Activated T-cell treated with anti-CD3 and anti-CD28 coated beads, Interleukin-2, amount 50 U/mL, for 72 hours (primary cell): ENCODE results near the gene OR10AD1. TPM values are rescaled to one million over a fixed set of nuclear protein-coding genes. Genes with fewer than 3 reads are reported as not detected.
"Not testable (repeated sequence)": the region's sequence is repeated elsewhere in the genome, so short reads cannot be mapped to it uniquely, and the experiment has no call there.

Source experiments
- ATAC-seq, 2 donors: fragments of 150-1000 bp; cut with Tn5 transposase; replicated peaks in 1 of 2; 2 replicates each; pipeline ENCODE4 v1.10.0; 2021; ENCODE audit warnings: moderate library complexity in 2 of 2, mild to moderate bottlenecking in 1 of 2
- DNase-seq, 2 donors: peaks; one replicate each; pipeline ENCODE4 v3.0.0; 2021 to 2022; ENCODE audit warnings: mixed read lengths in 1 of 2
- H3K27ac Mint-ChIP-seq: one replicate; pipeline ENCODE4 v1.8.0; 2022; ENCODE audit warnings: mild to moderate bottlenecking, moderate library complexity, mixed read lengths
- H3K27me3 Mint-ChIP-seq: one replicate; pipeline ENCODE4 v1.8.0; 2022; ENCODE audit warnings: low read depth, mixed read lengths
- H3K36me3 Mint-ChIP-seq, 2 donors: one replicate each; pipeline ENCODE4 v1.8.0; 2022; ENCODE audit warnings: mixed read lengths in 2 of 2, mild to moderate bottlenecking in 1 of 2; ENCODE audit not compliant: insufficient read depth in 2 of 2
- H3K4me1 Mint-ChIP-seq: one replicate; pipeline ENCODE4 v1.8.0; 2022; ENCODE audit warnings: low read depth, mixed read lengths
- H3K4me3 Mint-ChIP-seq, 2 donors: one replicate each; pipeline ENCODE4 v1.8.0; 2022; ENCODE audit warnings: mild to moderate bottlenecking in 2 of 2, mixed read lengths in 2 of 2, moderate library complexity in 2 of 2
- H3K9me3 Mint-ChIP-seq, 2 donors: one replicate each; pipeline ENCODE4 v1.8.0; 2022; ENCODE audit warnings: mixed read lengths in 2 of 2
- total RNA-seq, 2 donors: library from RNA; stranded (reverse); gene quantifications; one replicate each; pipeline ENCODE4 v1.2.3, GENCODE V29; 2022

Gene OR10AD1
- not detected for total RNA-seq

GRCh38 chr12:48203192-48203591 lies at the start of gene OR10AD1:
Gene OR10AD1, minus strand, starts transcription at chr12:48203292. Its CDS starts 0 bp downstream, at chr12:48203292.
- H3K27me3 Mint-ChIP-seq = no peaks in the 10 kb centered on the region
- H3K36me3 Mint-ChIP-seq = peaks cover 28 to 54% of the 10 kb centered on the region in 2 donors
- no peak within 1 kb of the TSS for H3K4me3 Mint-ChIP-seq
- no peak within 1 kb of the TSS for H3K27ac Mint-ChIP-seq
- H3K9me3 Mint-ChIP-seq = peaks cover 18 to 27% of the 10 kb centered on the region in 2 donors
- DNase-seq (no peak), ATAC-seq (no peak)
- peaks cover 32% of the 10 kb centered on the region for H3K4me1 Mint-ChIP-seq

- ATAC-seq = no peak
- Mint-ChIP-seq H3K4me3 (no peak overlapping the region), H3K27me3 (peaks cover 5% of the 10 kb centered on the region), H3K4me1 (no peaks in the 10 kb centered on the region), H3K36me3 (no peaks in the 10 kb centered on the region), H3K9me3 (peaks cover 0 to 5% of the 10 kb centered on the region in 2 donors), H3K27ac (no peak overlapping the region)
- no peak for DNase-seq
Measured at GRCh38 chr12:48247181-48247966, 44.3 kb upstream of the OR10AD1 start.

- Mint-ChIP-seq H3K27ac (no peak overlapping the region), H3K4me3 (no peak overlapping the region), H3K36me3 (peaks cover 0 to 1% of the 10 kb centered on the region in 2 donors), H3K27me3 (no peaks in the 10 kb centered on the region), H3K4me1 (no peaks in the 10 kb centered on the region), H3K9me3 (peaks cover 4 to 5% of the 10 kb centered on the region in 2 donors)
- ATAC-seq (no peak), DNase-seq (no peak)
Measured at GRCh38 chr12:48237162-48237561, 34.1 kb upstream of the OR10AD1 start.

- no peaks in the 10 kb centered on the region for H3K36me3 Mint-ChIP-seq
- peaks cover 0 to 3% of the 10 kb centered on the region in 2 donors for H3K9me3 Mint-ChIP-seq
- no peaks in the 10 kb centered on the region for H3K4me1 Mint-ChIP-seq
Measured at GRCh38 chr12:48235796-48236333, 32.8 kb upstream of the OR10AD1 start.

GRCh38 chr12:48231169-48231958 lies 28.3 kb upstream of the OR10AD1 start:
- not testable (repeated sequence) for ATAC-seq, H3K27ac Mint-ChIP-seq, H3K27me3 Mint-ChIP-seq, H3K4me1 Mint-ChIP-seq, DNase-seq, H3K4me3 Mint-ChIP-seq, H3K36me3 Mint-ChIP-seq
- H3K9me3 Mint-ChIP-seq = peaks cover 2 to 13% of the 10 kb centered on the region in 2 donors

More at GRCh38 chr12:48235796-48236333, 32.8 kb upstream of the OR10AD1 start:
- DNase-seq (no peak), ATAC-seq (no peak)
- Mint-ChIP-seq H3K27me3 (no peaks in the 10 kb centered on the region), H3K27ac (no peak overlapping the region), H3K4me3 (no peak overlapping the region)

- H3K4me1 Mint-ChIP-seq, ATAC-seq, H3K36me3 Mint-ChIP-seq, H3K27ac Mint-ChIP-seq, DNase-seq, H3K4me3 Mint-ChIP-seq: not testable (repeated sequence)
- H3K27me3 Mint-ChIP-seq = peaks cover 13% of the 10 kb centered on the region
- peaks cover 2 to 10% of the 10 kb centered on the region in 2 donors for H3K9me3 Mint-ChIP-seq
Measured at GRCh38 chr12:48224533-48224932, 21.4 kb upstream of the OR10AD1 start.

GRCh38 chr12:48221645-48222044 lies 18.6 kb upstream of the OR10AD1 start:
- ATAC-seq = no peak
- Mint-ChIP-seq H3K36me3 (peaks cover 0 to 2% of the 10 kb centered on the region in 2 donors), H3K27me3 (peaks cover 9% of the 10 kb centered on the region), H3K4me3 (no peak overlapping the region), H3K9me3 (peaks cover 0 to under 1% of the 10 kb centered on the region in 2 donors), H3K4me1 (no peaks in the 10 kb centered on the region), H3K27ac (no peak overlapping the region)
- DNase-seq = no peak

- H3K27ac Mint-ChIP-seq = no peak overlapping the region
- ATAC-seq = no peak
- H3K9me3 Mint-ChIP-seq = no peaks in the 10 kb centered on the region
- no peak for DNase-seq
- no peaks in the 10 kb centered on the region for H3K4me1 Mint-ChIP-seq
- peaks cover 0 to 2% of the 10 kb centered on the region in 2 donors for H3K36me3 Mint-ChIP-seq
- H3K4me3 Mint-ChIP-seq = no peak overlapping the region
- peaks cover 6% of the 10 kb centered on the region for H3K27me3 Mint-ChIP-seq
Measured at GRCh38 chr12:48220701-48221100, 17.6 kb upstream of the OR10AD1 start.

- Mint-ChIP-seq H3K9me3 (no peaks in the 10 kb centered on the region), H3K27ac (no peak overlapping the region), H3K4me1 (no peaks in the 10 kb centered on the region), H3K27me3 (peaks cover 4% of the 10 kb centered on the region), H3K4me3 (no peak overlapping the region), H3K36me3 (peaks cover 0 to 2% of the 10 kb centered on the region in 2 donors)
- ATAC-seq (no peak), DNase-seq (no peak)
Measured at GRCh38 chr12:48219631-48220030, 16.5 kb upstream of the OR10AD1 start.

- Mint-ChIP-seq H3K9me3 (no peaks in the 10 kb centered on the region), H3K4me1 (peaks cover 10% of the 10 kb centered on the region), H3K36me3 (no peaks in the 10 kb centered on the region), H3K27ac (no peak overlapping the region), H3K4me3 (no peak overlapping the region), H3K27me3 (peaks cover 14% of the 10 kb centered on the region)
- DNase-seq = no peak
- ATAC-seq = no peak
Measured at GRCh38 chr12:48216785-48217184, 13.7 kb upstream of the OR10AD1 start.

- Mint-ChIP-seq H3K27me3 (peaks cover 17% of the 10 kb centered on the region), H3K4me1 (peaks cover 12% of the 10 kb centered on the region), H3K36me3 (peaks cover 15 to 22% of the 10 kb centered on the region in 2 donors), H3K9me3 (peaks cover 6 to 12% of the 10 kb centered on the region in 2 donors)
- not testable (repeated sequence) for ATAC-seq, DNase-seq, H3K4me3 Mint-ChIP-seq, H3K27ac Mint-ChIP-seq
Measured at GRCh38 chr12:48209495-48209894, 6.4 kb upstream of the OR10AD1 start.

- Mint-ChIP-seq H3K27ac (no peak overlapping the region), H3K36me3 (peaks cover 27 to 52% of the 10 kb centered on the region in 2 donors), H3K4me3 (no peak overlapping the region), H3K9me3 (peaks cover 16 to 27% of the 10 kb centered on the region in 2 donors), H3K4me1 (peaks cover 32% of the 10 kb centered on the region), H3K27me3 (no peaks in the 10 kb centered on the region)
- no peak for ATAC-seq
- DNase-seq = no peak
Measured at GRCh38 chr12:48202766-48203165, 326 bp downstream of the OR10AD1 start.

- peak overlapping the region; percentile 52 for H3K27ac Mint-ChIP-seq
- peaks cover 21 to 43% of the 10 kb centered on the region in 2 donors for H3K36me3 Mint-ChIP-seq
- H3K9me3 Mint-ChIP-seq = peaks cover 16 to 19% of the 10 kb centered on the region in 2 donors
- H3K27me3 Mint-ChIP-seq = no peaks in the 10 kb centered on the region
- ATAC-seq (no peak), DNase-seq (no peak)
- H3K4me1 Mint-ChIP-seq = peaks cover 40% of the 10 kb centered on the region
- H3K4me3 Mint-ChIP-seq = peak overlapping the region in 1 of 2 donors; percentile 20
Measured at GRCh38 chr12:48201516-48201915, 1.6 kb downstream of the OR10AD1 start.
